ENCODE results near the gene ODF4.

Gene ODF4

DNA sequence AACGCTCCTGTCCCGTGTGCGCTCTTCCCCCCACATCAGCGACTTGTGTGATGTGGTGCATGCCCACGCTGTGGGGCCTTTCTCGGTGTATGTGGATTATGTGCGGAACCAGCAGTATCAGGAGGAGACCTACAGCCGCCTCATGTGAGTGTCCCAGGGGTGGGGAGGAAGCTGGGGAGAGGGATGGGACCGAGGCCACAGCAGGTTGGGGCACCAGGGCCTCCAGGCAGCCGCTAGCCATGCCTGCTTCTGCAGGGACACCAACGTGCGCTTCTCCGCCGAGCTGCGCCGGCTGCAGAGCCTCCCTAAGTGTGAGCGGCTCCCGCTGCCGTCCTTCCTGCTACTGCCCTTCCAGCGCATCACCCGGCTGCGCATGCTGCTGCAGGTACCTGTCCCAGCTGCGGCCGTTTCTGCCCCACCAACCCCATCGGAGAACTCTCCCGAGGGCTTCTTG is 23.8 kb upstream of the ODF4 start:
- ATAC-seq = peak; percentile 65
- TF ChIP-seq OSR1 (CRISPR knock-in tag; IDR thresholded peaks at IDR 0.05) (no peak), PATZ1 (CRISPR knock-in tag; IDR thresholded peaks at IDR 0.05; ENCODE audit: borderline replicate concordance) (no peak), PPARA (CRISPR knock-in tag; IDR thresholded peaks at IDR 0.05; ENCODE audit: borderline replicate concordance) (no peak), ZFP3 (CRISPR knock-in tag; IDR thresholded peaks at IDR 0.05) (no peak), ZNF70 (CRISPR knock-in tag; IDR thresholded peaks at IDR 0.05) (no peak), CSDC2 (CRISPR knock-in tag; IDR thresholded peaks at IDR 0.05) (no peak), CSRNP3 (CRISPR knock-in tag; IDR thresholded peaks at IDR 0.05) (no peak), ARNTL (CRISPR knock-in tag; IDR thresholded peaks at IDR 0.05; ENCODE audit: borderline replicate concordance, low read depth) (no peak), GLIS3 (CRISPR knock-in tag; IDR thresholded peaks at IDR 0.05) (no peak), ZNF8 (CRISPR knock-in tag; IDR thresholded peaks at IDR 0.05) (no peak), TCF4 (CRISPR knock-in tag; IDR thresholded peaks at IDR 0.05; ENCODE audit: borderline replicate concordance) (no peak), SNAI2 (CRISPR knock-in tag; IDR thresholded peaks at IDR 0.05) (no peak), POU6F1 (CRISPR knock-in tag; IDR thresholded peaks at IDR 0.05; ENCODE audit: borderline replicate concordance, low read depth) (no peak), RARB (CRISPR knock-in tag; IDR thresholded peaks at IDR 0.05) (no peak), BACH2 (CRISPR knock-in tag; IDR thresholded peaks at IDR 0.05; ENCODE audit: borderline replicate concordance) (no peak)

GRCh38 chr17:8318010-8318935 is 21.4 kb upstream of the ODF4 start:
- ATAC-seq = no peak
- TF ChIP-seq ZNF565 (CRISPR knock-in tag; conservative IDR thresholded peaks at IDR 0.05; ENCODE audit: low read depth) (no peak), PPARA (CRISPR knock-in tag; IDR thresholded peaks at IDR 0.05; ENCODE audit: borderline replicate concordance) (no peak), RARB (CRISPR knock-in tag; IDR thresholded peaks at IDR 0.05) (no peak), CREB5 (CRISPR knock-in tag; IDR thresholded peaks at IDR 0.05; ENCODE audit: low read depth) (no peak), SNAI2 (CRISPR knock-in tag; IDR thresholded peaks at IDR 0.05) (no peak), ZNF8 (CRISPR knock-in tag; IDR thresholded peaks at IDR 0.05) (no peak), CSRNP3 (CRISPR knock-in tag; IDR thresholded peaks at IDR 0.05) (no peak), ISL1 (CRISPR knock-in tag; IDR thresholded peaks at IDR 0.05) (no peak), CSDC2 (CRISPR knock-in tag; IDR thresholded peaks at IDR 0.05) (no peak), TSHZ2 (CRISPR knock-in tag; IDR thresholded peaks at IDR 0.05) (no peak), TOX (CRISPR knock-in tag; IDR thresholded peaks at IDR 0.05; ENCODE audit: borderline replicate concordance) (no peak), TCF4 (CRISPR knock-in tag; IDR thresholded peaks at IDR 0.05; ENCODE audit: borderline replicate concordance) (no peak), ZC3H10 (CRISPR knock-in tag; IDR thresholded peaks at IDR 0.05) (no peak), ARNTL (CRISPR knock-in tag; IDR thresholded peaks at IDR 0.05; ENCODE audit: borderline replicate concordance, low read depth) (no peak), PATZ1 (CRISPR knock-in tag; IDR thresholded peaks at IDR 0.05; ENCODE audit: borderline replicate concordance) (no peak), OSR1 (CRISPR knock-in tag; IDR thresholded peaks at IDR 0.05) (no peak)

Data from SK-N-SH treated with all-trans-retinoic acid at 6 μM for 48 hours (cell line).